ENCODE results near the gene CNIH2.
A peak's percentile ranks its signal among the peaks of the same experiment; 100 is the strongest.

CNIH2 gene

GRCh38 chr11:66327171-66328030 lies 49.4 kb downstream of the CNIH2 start:
- no peak overlapping the region for H3K4me3 ChIP-seq (ENCODE audit: low read depth, low read length)
- no peak for DNase-seq (ENCODE audit: low read depth)
- TF ChIP-seq, protein P1, sequence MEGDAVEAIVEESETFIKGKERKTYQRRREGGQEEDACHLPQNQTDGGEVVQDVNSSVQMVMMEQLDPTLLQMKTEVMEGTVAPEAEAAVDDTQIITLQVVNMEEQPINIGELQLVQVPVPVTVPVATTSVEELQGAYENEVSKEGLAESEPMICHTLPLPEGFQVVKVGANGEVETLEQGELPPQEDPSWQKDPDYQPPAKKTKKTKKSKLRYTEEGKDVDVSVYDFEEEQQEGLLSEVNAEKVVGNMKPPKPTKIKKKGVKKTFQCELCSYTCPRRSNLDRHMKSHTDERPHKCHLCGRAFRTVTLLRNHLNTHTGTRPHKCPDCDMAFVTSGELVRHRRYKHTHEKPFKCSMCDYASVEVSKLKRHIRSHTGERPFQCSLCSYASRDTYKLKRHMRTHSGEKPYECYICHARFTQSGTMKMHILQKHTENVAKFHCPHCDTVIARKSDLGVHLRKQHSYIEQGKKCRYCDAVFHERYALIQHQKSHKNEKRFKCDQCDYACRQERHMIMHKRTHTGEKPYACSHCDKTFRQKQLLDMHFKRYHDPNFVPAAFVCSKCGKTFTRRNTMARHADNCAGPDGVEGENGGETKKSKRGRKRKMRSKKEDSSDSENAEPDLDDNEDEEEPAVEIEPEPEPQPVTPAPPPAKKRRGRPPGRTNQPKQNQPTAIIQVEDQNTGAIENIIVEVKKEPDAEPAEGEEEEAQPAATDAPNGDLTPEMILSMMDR (IDR thresholded peaks at IDR 0.05; ENCODE audit: insufficient read depth, low read depth, low read length, missing control alignments) = no peak

- no peak overlapping the region for H3K4me3 ChIP-seq (ENCODE audit: low read depth, low read length)
- TF ChIP-seq, protein P1 (IDR thresholded peaks at IDR 0.05; ENCODE audit: insufficient read depth, low read depth, low read length, missing control alignments) = no peak
- no peak for DNase-seq (ENCODE audit: low read depth)
Measured at GRCh38 chr11:66328031-66328301, 50.0 kb downstream of the CNIH2 start.

DNA sequence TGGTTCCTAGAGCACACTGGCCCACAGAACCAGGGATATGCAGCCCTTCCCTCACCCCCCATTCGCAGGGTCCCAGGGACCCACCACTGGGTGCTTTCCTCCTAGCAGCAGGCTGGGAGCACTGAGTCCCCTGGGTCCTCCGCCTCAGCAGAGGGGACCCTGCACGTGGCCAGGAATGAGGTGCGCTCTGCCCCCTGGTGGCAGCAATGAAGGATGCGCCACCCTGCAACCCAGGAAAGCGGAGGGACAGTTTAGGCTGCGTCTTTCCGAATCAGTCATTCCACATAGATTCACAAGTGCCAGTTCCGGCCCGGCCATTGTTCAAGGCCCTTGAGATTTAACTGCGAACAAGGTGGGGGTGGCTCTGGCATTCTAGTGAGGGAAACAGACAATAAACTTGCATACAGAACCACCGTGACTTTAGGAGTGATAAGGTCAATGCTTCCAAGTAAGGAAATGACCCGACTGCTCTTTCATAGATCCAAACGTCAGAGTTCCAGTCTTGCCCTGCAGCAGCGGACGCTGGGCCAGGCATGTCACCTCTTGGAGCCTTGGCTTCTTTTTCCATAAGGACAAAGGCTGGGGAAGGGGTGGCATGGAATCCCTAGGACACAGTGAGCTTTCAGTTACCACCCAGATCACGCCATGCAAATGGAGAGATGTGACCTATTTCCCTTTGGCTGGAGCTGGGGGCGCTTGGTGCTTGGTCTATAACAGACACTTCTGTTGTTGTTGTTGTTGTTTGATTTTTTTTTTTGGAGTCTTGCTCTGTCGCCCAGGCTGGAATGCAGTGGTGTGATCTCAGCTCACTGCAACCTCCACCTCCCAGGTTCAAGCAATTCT lies 50.5 kb downstream of the CNIH2 start:
- no peak overlapping the region for H3K4me3 ChIP-seq (ENCODE audit: low read depth, low read length)
- DNase-seq (ENCODE audit: low read depth) = peak; percentile 85
- TF ChIP-seq, protein P1 (IDR thresholded peaks at IDR 0.05; ENCODE audit: insufficient read depth, low read depth, low read length, missing control alignments) = peak; percentile 91

DNA sequence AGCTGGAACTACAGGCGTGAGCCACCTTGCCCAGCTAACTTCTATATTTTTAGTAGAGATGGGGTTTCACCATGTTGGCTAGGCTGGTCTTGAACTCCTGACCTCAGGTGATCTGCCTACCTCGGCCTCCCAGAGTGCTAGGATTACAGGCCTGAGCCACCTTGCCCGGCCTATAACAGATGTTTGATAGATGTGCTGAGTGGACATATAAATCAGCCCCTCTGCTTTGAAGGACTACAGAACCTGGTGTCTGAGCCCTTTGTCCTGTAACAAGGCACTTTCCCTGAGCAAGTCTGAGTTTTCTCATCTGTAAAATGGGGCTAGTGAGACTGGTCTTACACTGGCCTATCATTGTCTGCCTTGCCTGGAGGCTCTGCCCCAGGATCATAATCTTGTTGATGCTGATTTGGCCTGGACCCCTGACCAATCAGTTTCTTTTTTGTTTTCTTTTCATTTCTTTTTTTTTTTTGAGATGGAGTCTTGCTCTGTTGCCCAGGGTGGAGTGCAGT lies 51.2 kb downstream of the CNIH2 start:
- H3K4me3 ChIP-seq (ENCODE audit: low read depth, low read length) = no peak overlapping the region
- TF ChIP-seq, protein P1 (IDR thresholded peaks at IDR 0.05; ENCODE audit: insufficient read depth, low read depth, low read length, missing control alignments) = no peak
- DNase-seq (ENCODE audit: low read depth) = no peak

GRCh38 chr11:66330931-66331330 lies 53.0 kb downstream of the CNIH2 start:
- no peak for DNase-seq (ENCODE audit: low read depth)
- no peak overlapping the region for H3K4me3 ChIP-seq (ENCODE audit: low read depth, low read length)
- TF ChIP-seq, protein P1 (IDR thresholded peaks at IDR 0.05; ENCODE audit: insufficient read depth, low read depth, low read length, missing control alignments) = no peak

DNA sequence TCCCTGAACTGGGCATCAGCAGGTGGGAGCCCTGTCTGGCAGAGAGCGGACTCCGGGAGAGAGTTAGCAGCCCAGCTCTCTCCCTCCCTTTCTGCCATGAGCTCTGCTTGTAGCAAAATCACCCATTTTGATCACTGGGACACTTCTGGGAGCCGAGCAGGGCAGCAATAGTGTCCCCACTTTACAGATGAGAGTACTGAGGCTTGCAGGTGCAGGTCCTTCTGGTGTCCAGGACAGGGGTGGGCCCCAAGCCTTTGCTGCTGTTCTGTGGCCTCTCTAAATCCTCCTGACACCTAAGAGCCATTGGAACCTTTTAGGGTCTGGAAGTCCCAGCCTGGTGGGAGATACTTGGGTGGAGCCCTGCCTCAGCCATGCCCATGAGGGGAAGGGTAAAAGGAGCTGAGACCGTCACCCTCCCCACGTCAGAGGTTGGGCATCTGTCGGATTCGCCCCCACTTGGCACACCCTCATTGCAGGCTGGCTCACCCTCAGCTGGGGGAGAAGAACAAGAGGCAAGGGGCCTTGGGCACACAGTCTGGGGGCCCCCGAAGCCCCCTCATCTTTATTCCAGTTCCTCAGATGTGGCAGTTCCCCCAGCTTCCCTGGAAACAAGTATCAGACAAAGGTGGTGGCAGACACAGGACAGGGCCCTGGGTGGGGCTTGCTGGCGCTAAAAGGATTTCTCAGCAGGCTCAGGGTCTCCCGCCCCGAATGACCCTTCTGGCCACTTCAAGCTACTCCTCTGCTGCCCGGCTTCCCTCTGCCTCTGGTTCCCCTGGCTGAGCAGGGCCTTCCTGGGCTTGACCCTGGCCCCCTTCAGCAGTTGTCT lies 53.8 kb downstream of the CNIH2 start:
- H3K4me3 ChIP-seq (ENCODE audit: low read depth, low read length) = no peak overlapping the region
- no peak for DNase-seq (ENCODE audit: low read depth)
- TF ChIP-seq, protein P1 (IDR thresholded peaks at IDR 0.05; ENCODE audit: insufficient read depth, low read depth, low read length, missing control alignments) = no peak
